Activated naive CD8-positive, alpha-beta T cell treated with anti-CD3 and anti-CD28 coated beads, Interleukin-2, amount 50 U/mL, for 24 hours (primary cell): ENCODE measurements around the gene NFE2L2.

Experiments
- ATAC-seq: fragments of 150-1000 bp; cut with Tn5 transposase; one replicate; pipeline ENCODE4 v1.10.0; 2021
- DNase-seq: peaks from one replicate; pipeline ENCODE4 v3.0.0; 2021
- H3K27ac Mint-ChIP-seq: one replicate; pipeline ENCODE4 v1.8.0; 2021; ENCODE audit warnings: mild to moderate bottlenecking, mixed read lengths
- H3K27me3 Mint-ChIP-seq: one replicate; pipeline ENCODE4 v1.8.0; 2021; ENCODE audit warnings: mixed read lengths
- H3K36me3 Mint-ChIP-seq: one replicate; pipeline ENCODE4 v1.8.0; 2021; ENCODE audit warnings: low read depth, mixed read lengths
- H3K4me1 Mint-ChIP-seq: one replicate; pipeline ENCODE4 v1.8.0; 2021; ENCODE audit warnings: mixed read lengths
- H3K4me3 Mint-ChIP-seq: one replicate; pipeline ENCODE4 v1.8.0; 2021; ENCODE audit warnings: mild to moderate bottlenecking, moderate library complexity, mixed read lengths
- H3K9me3 Mint-ChIP-seq: one replicate; pipeline ENCODE4 v1.8.0; 2021; ENCODE audit warnings: mixed read lengths

The NFE2L2 gene

GRCh38 chr2:177285892-177286715 lies 21.6 kb upstream of the NFE2L2 start:
- Mint-ChIP-seq H3K27ac (no peak overlapping the region), H3K9me3 (no peaks in the 10 kb centered on the region), H3K4me1 (peaks cover 25% of the 10 kb centered on the region), H3K27me3 (no peaks in the 10 kb centered on the region), H3K36me3 (no peaks in the 10 kb centered on the region), H3K4me3 (no peak overlapping the region)
- DNase-seq = no peak
- no peak for ATAC-seq

GRCh38 chr2:177284531-177284930 lies 20.0 kb upstream of the NFE2L2 start:
- no peak overlapping the region for H3K27ac Mint-ChIP-seq
- no peaks in the 10 kb centered on the region for H3K36me3 Mint-ChIP-seq
- H3K9me3 Mint-ChIP-seq = no peaks in the 10 kb centered on the region
- H3K4me1 Mint-ChIP-seq = peaks cover 13% of the 10 kb centered on the region
- H3K4me3 Mint-ChIP-seq = no peak overlapping the region
- DNase-seq = no peak
- no peak for ATAC-seq
- no peaks in the 10 kb centered on the region for H3K27me3 Mint-ChIP-seq

- H3K4me3 Mint-ChIP-seq = no peak overlapping the region
- no peaks in the 10 kb centered on the region for H3K36me3 Mint-ChIP-seq
These were observed 19.4 kb upstream of the NFE2L2 start for GRCh38 chr2:177283906-177284305.

GRCh38 chr2:177282787-177283572 lies 18.5 kb upstream of the NFE2L2 start:
- ATAC-seq (no peak), DNase-seq (no peak)
- H3K4me1 Mint-ChIP-seq = peaks cover 11% of the 10 kb centered on the region
- H3K9me3 Mint-ChIP-seq = no peaks in the 10 kb centered on the region
- no peak overlapping the region for H3K27ac Mint-ChIP-seq
- no peak overlapping the region for H3K4me3 Mint-ChIP-seq
- no peaks in the 10 kb centered on the region for H3K36me3 Mint-ChIP-seq
- no peaks in the 10 kb centered on the region for H3K27me3 Mint-ChIP-seq

More at GRCh38 chr2:177283906-177284305, 19.4 kb upstream of the NFE2L2 start:
- DNase-seq (no peak), ATAC-seq (no peak)
- peaks cover 11% of the 10 kb centered on the region for H3K4me1 Mint-ChIP-seq
- H3K9me3 Mint-ChIP-seq = no peaks in the 10 kb centered on the region
- no peaks in the 10 kb centered on the region for H3K27me3 Mint-ChIP-seq
- H3K27ac Mint-ChIP-seq = no peak overlapping the region

- no peak overlapping the region for H3K4me3 Mint-ChIP-seq
- H3K27me3 Mint-ChIP-seq = no peaks in the 10 kb centered on the region
- H3K4me1 Mint-ChIP-seq = peaks cover 11% of the 10 kb centered on the region
- H3K9me3 Mint-ChIP-seq = no peaks in the 10 kb centered on the region
- ATAC-seq (peak; percentile 28), DNase-seq (no peak)
- no peak overlapping the region for H3K27ac Mint-ChIP-seq
- H3K36me3 Mint-ChIP-seq = no peaks in the 10 kb centered on the region
These were observed 17.7 kb upstream of the NFE2L2 start for GRCh38 chr2:177282181-177282641.

- H3K27ac Mint-ChIP-seq = no peak overlapping the region
- ATAC-seq = no peak
These were observed 17.1 kb upstream of the NFE2L2 start for GRCh38 chr2:177281400-177282180.

GRCh38 chr2:177279847-177280246 lies 15.3 kb upstream of the NFE2L2 start:
- H3K9me3 Mint-ChIP-seq = no peaks in the 10 kb centered on the region
- ATAC-seq (no peak), DNase-seq (no peak)
- no peak overlapping the region for H3K27ac Mint-ChIP-seq
- no peak overlapping the region for H3K4me3 Mint-ChIP-seq
- no peaks in the 10 kb centered on the region for H3K36me3 Mint-ChIP-seq
- peaks cover 10% of the 10 kb centered on the region for H3K4me1 Mint-ChIP-seq
- no peaks in the 10 kb centered on the region for H3K27me3 Mint-ChIP-seq

More at GRCh38 chr2:177281400-177282180, 17.1 kb upstream of the NFE2L2 start:
- DNase-seq = no peak
- H3K4me1 Mint-ChIP-seq = peaks cover 11% of the 10 kb centered on the region
- no peaks in the 10 kb centered on the region for H3K9me3 Mint-ChIP-seq
- H3K4me3 Mint-ChIP-seq = no peak overlapping the region
- H3K36me3 Mint-ChIP-seq = no peaks in the 10 kb centered on the region
- no peaks in the 10 kb centered on the region for H3K27me3 Mint-ChIP-seq

GRCh38 chr2:177275743-177276055 lies 11.2 kb upstream of the NFE2L2 start:
- no peaks in the 10 kb centered on the region for H3K36me3 Mint-ChIP-seq

GRCh38 chr2:177275040-177275742 lies 10.7 kb upstream of the NFE2L2 start:
- Mint-ChIP-seq H3K36me3 (no peaks in the 10 kb centered on the region), H3K4me3 (no peak overlapping the region), H3K9me3 (no peaks in the 10 kb centered on the region), H3K4me1 (peaks cover 14% of the 10 kb centered on the region), H3K27me3 (no peaks in the 10 kb centered on the region), H3K27ac (no peak overlapping the region)
- DNase-seq (no peak), ATAC-seq (no peak)

More at GRCh38 chr2:177275743-177276055, 11.2 kb upstream of the NFE2L2 start:
- Mint-ChIP-seq H3K4me3 (no peak overlapping the region), H3K4me1 (peaks cover 9% of the 10 kb centered on the region), H3K27me3 (no peaks in the 10 kb centered on the region), H3K27ac (no peak overlapping the region), H3K9me3 (no peaks in the 10 kb centered on the region)
- ATAC-seq (no peak), DNase-seq (no peak)

- Mint-ChIP-seq H3K4me1 (peaks cover 26% of the 10 kb centered on the region), H3K27ac (no peak overlapping the region), H3K36me3 (no peaks in the 10 kb centered on the region), H3K27me3 (no peaks in the 10 kb centered on the region), H3K4me3 (no peak overlapping the region), H3K9me3 (no peaks in the 10 kb centered on the region)
- no peak for ATAC-seq
- no peak for DNase-seq
These were observed 8.9 kb upstream of the NFE2L2 start for GRCh38 chr2:177273408-177273807.

GRCh38 chr2:177272765-177273164 lies 8.2 kb upstream of the NFE2L2 start:
- ATAC-seq = no peak

GRCh38 chr2:177271981-177272666 lies 7.6 kb upstream of the NFE2L2 start:
- Mint-ChIP-seq H3K4me1 (peaks cover 34% of the 10 kb centered on the region), H3K27ac (no peak overlapping the region), H3K4me3 (no peak overlapping the region), H3K36me3 (no peaks in the 10 kb centered on the region), H3K9me3 (peaks cover 4% of the 10 kb centered on the region), H3K27me3 (no peaks in the 10 kb centered on the region)
- ATAC-seq (no peak), DNase-seq (no peak)

More at GRCh38 chr2:177272765-177273164, 8.2 kb upstream of the NFE2L2 start:
- Mint-ChIP-seq H3K4me3 (no peak overlapping the region), H3K36me3 (no peaks in the 10 kb centered on the region), H3K9me3 (no peaks in the 10 kb centered on the region), H3K27ac (no peak overlapping the region), H3K27me3 (no peaks in the 10 kb centered on the region), H3K4me1 (peaks cover 29% of the 10 kb centered on the region)
- no peak for DNase-seq

- ATAC-seq = no peak
These were observed 6.0 kb upstream of the NFE2L2 start for GRCh38 chr2:177270531-177270930.

More at GRCh38 chr2:177270531-177270930, 6.0 kb upstream of the NFE2L2 start:
- no peak for DNase-seq
- H3K27ac Mint-ChIP-seq = no peak overlapping the region
- no peaks in the 10 kb centered on the region for H3K27me3 Mint-ChIP-seq
- H3K4me1 Mint-ChIP-seq = peaks cover 49% of the 10 kb centered on the region
- H3K9me3 Mint-ChIP-seq = peaks cover 4% of the 10 kb centered on the region
- no peaks in the 10 kb centered on the region for H3K36me3 Mint-ChIP-seq
- no peak overlapping the region for H3K4me3 Mint-ChIP-seq
